ENCODE data around the gene SCYL1.

The SCYL1 gene

GRCh38 chr11:65569164-65569972 lies 44.5 kb downstream of the SCYL1 start:
- H3K4me1 ChIP-seq (ENCODE audit: low read length) = peaks cover 31% of the 10 kb centered on the region
- H3K9me3 ChIP-seq (ENCODE audit: insufficient read depth, low read length) = no peaks in the 10 kb centered on the region
- H3K36me3 ChIP-seq (replicated peaks; ENCODE audit: low read depth, low read length) = peaks cover 12% of the 10 kb centered on the region
- no peak for TF ChIP-seq EZH2phosphoT487 (IDR thresholded peaks at IDR 0.05; ENCODE audit: low read depth)
- no peak for TF ChIP-seq CTCF (IDR thresholded peaks at IDR 0.05; ENCODE audit: low read depth, low read length)
- peak overlapping the region; percentile 63 for H2AFZ ChIP-seq (ENCODE audit: low read depth, low read length)
- H3K27ac ChIP-seq (ENCODE audit: low read length) = peak overlapping the region; percentile 89
- H3K79me2 ChIP-seq (ENCODE audit: low read length) = peaks cover 48% of the 10 kb centered on the region
- no peaks in the 10 kb centered on the region for H3K27me3 ChIP-seq (ENCODE audit: low read depth, low read length)
- peaks cover 13% of the 10 kb centered on the region for H4K20me1 ChIP-seq (ENCODE audit: insufficient read depth, low read length)
- H3K4me3 ChIP-seq (ENCODE audit: low read length) = peak overlapping the region; percentile 82
- peak overlapping the region; percentile 84 for H3K9ac ChIP-seq (ENCODE audit: low read length)
- peak overlapping the region; percentile 89 for H3K4me2 ChIP-seq (ENCODE audit: low read length)

- Histone ChIP-seq H4K20me1 (ENCODE audit: insufficient read depth, low read length) (peaks cover 13% of the 10 kb centered on the region), H3K4me2 (ENCODE audit: low read length) (peak within 1 kb of the TSS; percentile 90), H3K4me1 (ENCODE audit: low read length) (peaks cover 37% of the 10 kb centered on the region), H3K27ac (ENCODE audit: low read length) (peak within 1 kb of the TSS; percentile 89), H3K9ac (ENCODE audit: low read length) (peak within 1 kb of the TSS; percentile 84), H3K36me3 (replicated peaks; ENCODE audit: low read depth, low read length) (peaks cover 12% of the 10 kb centered on the region), H3K4me3 (ENCODE audit: low read length) (peak within 1 kb of the TSS; percentile 82), H3K9me3 (ENCODE audit: insufficient read depth, low read length) (no peaks in the 10 kb centered on the region), H3K27me3 (ENCODE audit: low read depth, low read length) (no peaks in the 10 kb centered on the region), H2AFZ (ENCODE audit: low read depth, low read length) (peak within 1 kb of the TSS; percentile 63), H3K79me2 (ENCODE audit: low read length) (peaks cover 48% of the 10 kb centered on the region)
- TF ChIP-seq CTCF (IDR thresholded peaks at IDR 0.05; ENCODE audit: low read depth, low read length) (peak; percentile 65), EZH2phosphoT487 (IDR thresholded peaks at IDR 0.05; ENCODE audit: low read depth) (no peak)
Observed at GRCh38 chr11:65569973-65570918, 45.4 kb downstream of the SCYL1 start, which contains the start of gene ZNRD2. TSS of gene ZNRD2 (plus strand) at chr11:65570477. CDS start at chr11:65570492, 15 bp downstream.

GRCh38 chr11:65571420-65571819 lies 46.5 kb downstream of the SCYL1 start:
- H3K9ac ChIP-seq (ENCODE audit: low read length) = 0 out of 2 replicates have a peak overlapping the region, but pooled peaks have one; percentile 14
- peaks cover 41% of the 10 kb centered on the region for H3K4me1 ChIP-seq (ENCODE audit: low read length)
- H3K4me3 ChIP-seq (ENCODE audit: low read length) = peak overlapping the region; percentile 82

More at GRCh38 chr11:65571420-65571819, 46.5 kb downstream of the SCYL1 start:
- no peaks in the 10 kb centered on the region for H3K9me3 ChIP-seq (ENCODE audit: insufficient read depth, low read length)
- H3K27ac ChIP-seq (ENCODE audit: low read length) = peak overlapping the region; percentile 38
- TF ChIP-seq CTCF (IDR thresholded peaks at IDR 0.05; ENCODE audit: low read depth, low read length) = no peak
- TF ChIP-seq EZH2phosphoT487 (IDR thresholded peaks at IDR 0.05; ENCODE audit: low read depth) = no peak
- H2AFZ ChIP-seq (ENCODE audit: low read depth, low read length) = no peak overlapping the region
- peak overlapping the region; percentile 90 for H3K4me2 ChIP-seq (ENCODE audit: low read length)
- H3K79me2 ChIP-seq (ENCODE audit: low read length) = peaks cover 52% of the 10 kb centered on the region
- H4K20me1 ChIP-seq (ENCODE audit: insufficient read depth, low read length) = peaks cover 13% of the 10 kb centered on the region
- H3K36me3 ChIP-seq (replicated peaks; ENCODE audit: low read depth, low read length) = peaks cover 12% of the 10 kb centered on the region
- H3K27me3 ChIP-seq (ENCODE audit: low read depth, low read length) = no peaks in the 10 kb centered on the region

Data from OCI-LY3 (cell line).